Pancreas (tissue), 10 donors: ENCODE measurements around the gene HDAC2. TPM values are rescaled to one million over a fixed set of nuclear protein-coding genes. Genes with fewer than 3 reads are reported as not detected.
"Not testable (repeated sequence)": the region's sequence is repeated elsewhere in the genome, so short reads cannot be mapped to it uniquely, and the experiment has no call there.

ENCODE experiments used
- ATAC-seq, 4 donors: fragments of 200-7000 bp; cut with Tn5 transposase; one replicate each; pipeline versions ENCODE4 v1.8.0 to v1.9.1; 2020; ENCODE audit warnings: mild to moderate bottlenecking in 4 of 4, moderate library complexity in 4 of 4
- DNase-seq, 6 donors: peaks; one replicate each; pipeline ENCODE4 v3.0.0-alpha.2; 2020
- FAIRE-seq: peaks from 2 replicates; lab custom pipeline; 2012; peaks lifted over from hg19 to GRCh38; lab: Jason Lieb, UNC
- H3K27ac ChIP-seq, 4 donors: fragments of 200-600 bp; sonication (generic); 1 replicate in 3 of 4; 2 replicates in 1 of 4; pipeline versions ENCODE4 v1.5.0 to v1.8.0; 2020
- H3K27me3 ChIP-seq, 4 donors: fragments of 200-600 bp; one replicate each; pipeline ENCODE4 v1.8.0; 2021
- H3K36me3 ChIP-seq, 3 donors: fragments of 200-600 bp; sonication (generic) in 1 of 3; one replicate each; pipeline versions ENCODE4 v1.5.0 to v1.8.0; 2020 to 2021
- H3K4me1 ChIP-seq, 3 donors: fragments of 200-600 bp; one replicate each; pipeline ENCODE4 v1.8.0; 2021
- H3K4me3 ChIP-seq, 4 donors: fragments of 200-600 bp; sonication (generic) in 2 of 4; one replicate each; pipeline versions ENCODE4 v1.5.0 to v1.8.0; 2020 to 2021
- H3K9me3 ChIP-seq, 4 donors: fragments of 200-600 bp; one replicate each; pipeline ENCODE4 v1.8.0; 2021
- CTCF ChIP-seq, 4 donors: fragments of 200-600 bp; sonication (generic) in 3 of 4; IDR thresholded peaks; one replicate each; pipeline versions ENCODE4 v1.5.0 to v1.8.0; 2021; ENCODE audit warnings: antibody characterized with exemption in 4 of 4
- whole genome bisulfite sequencing, 2 donors: extraction: QIAGEN DNeasy Blood & Tissue Kit; methylation state at CpG; one replicate each; pipeline ENCODE4 v1.1.7; 2013; 5-methylcytosine and 5-hydroxymethylcytosine counted together
- intact Hi-C, 3 donors: fragments of 100-400 bp; cut with DNase I; formaldehyde crosslinking; loops; one replicate each; pipeline versions ENCODE4 v1.11.1 to v1.14.2; 2022
- polyA plus RNA-seq, 2 donors: library from polyadenylated mRNA; stranded (reverse); fragments of 200-250 nt; gene quantifications; one replicate each; pipeline ENCODE4 v1.2.3, GENCODE V29; 2013
- total RNA-seq, 6 donors: library from RNA; stranded (reverse); fragmentation: NEBNext Ultra II Directional in 4 of 6; extraction: Animal tissue kit (Norgen Biotek cat#: 25700) in 4 of 6; gene quantifications; one replicate each; pipeline versions ENCODE4 v1.2.1 to v1.2.4, GENCODE V29; 2021 to 2023
- donor health status: healthy with polysubstance abuse.
- donor health status: DM: no; HTN: no; CAD: no; lungs with moderate emphysema.
- donor health status: DM: no; HTN: no; CAD: no.
- donor health status: control.
- donor health status: control.
- donor health status: Bipolar disorder and iron deficiency.
- donor health status: DM: yes; HTN: yes; CAD: no.
- donor health status: DM: no; HTN: no; CAD: no.
- donor health status: DM: no; HTN: no; CAD: no.
- donor health status: DM: yes; HTN: yes; CAD: no.

Gene HDAC2
- total and polyA plus RNA-seq, 8 donors, result 23.6 to 48.9 (median 32.2) TPM

DNA sequence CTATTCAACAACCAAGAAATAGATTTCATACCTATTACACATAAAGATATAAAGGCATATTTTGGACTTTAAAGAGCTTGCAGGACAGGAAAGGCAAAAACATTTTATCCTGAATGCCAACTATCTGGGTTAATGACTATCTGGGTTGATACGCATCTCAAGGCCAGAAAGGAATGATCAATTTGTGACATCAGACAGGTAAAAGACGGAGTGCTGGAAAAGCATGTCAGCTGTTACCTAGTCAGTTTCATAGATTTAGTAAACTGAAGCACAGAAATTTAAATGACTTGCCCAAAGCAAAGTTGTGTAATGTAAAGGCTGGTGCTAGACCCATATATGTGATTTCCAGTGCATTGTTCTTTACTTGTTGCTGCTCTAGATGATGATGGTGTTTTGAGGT lies 36.8 kb downstream of the HDAC2 start:
- no peak for TF ChIP-seq CTCF (IDR thresholded peaks at IDR 0.05)
- no peaks in the 10 kb centered on the region for H3K36me3 ChIP-seq
- intact Hi-C loops, result no loop called here
- DNase-seq (no peak), ATAC-seq (no peak), FAIRE-seq (no peak)
- H3K9me3 ChIP-seq, result no peaks in the 10 kb centered on the region
- H3K27ac ChIP-seq, result no peak overlapping the region
- 41 to 45% methylated on average over 2 of the region's 2 CpGs for WGBS, 2 donors
- no peak overlapping the region for H3K4me3 ChIP-seq
- H3K27me3 ChIP-seq, result no peaks in the 10 kb centered on the region
- H3K4me1 ChIP-seq, result no peaks in the 10 kb centered on the region

DNA sequence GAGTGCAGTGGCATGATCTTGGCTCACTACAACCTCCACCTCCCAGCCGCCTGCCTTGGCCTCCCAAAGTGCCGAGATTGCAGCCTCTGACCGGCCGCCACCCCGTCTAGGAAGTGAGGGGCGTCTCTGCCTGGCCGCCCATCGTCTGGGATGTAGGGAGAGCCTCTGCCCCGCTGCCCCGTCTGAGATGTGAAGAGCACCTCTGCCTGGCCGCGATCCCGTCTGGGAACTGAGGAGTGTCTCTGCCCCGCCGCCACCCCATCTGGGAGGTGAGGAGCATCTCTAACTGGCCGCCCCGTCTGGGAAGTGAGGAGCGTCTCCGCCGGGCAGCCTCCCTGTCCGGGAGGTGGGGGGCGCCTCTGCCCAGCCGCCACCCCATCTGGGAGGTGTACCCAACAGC lies 39.0 kb downstream of the HDAC2 start:
- H3K4me3 ChIP-seq, FAIRE-seq, H3K9me3 ChIP-seq, H3K27me3 ChIP-seq, intact Hi-C loops, H3K4me1 ChIP-seq, H3K27ac ChIP-seq, ATAC-seq, H3K36me3 ChIP-seq: not testable (repeated sequence)
- peak in 1 of 6 donors; percentile 58 for DNase-seq
- 92 to 93% methylated on average over 23 of the region's 23 CpGs for WGBS, 2 donors

GRCh38 chr6:113930183-113930582 lies 40.8 kb downstream of the HDAC2 start:
- DNase-seq, result no peak
- H3K4me1 ChIP-seq, result no peaks in the 10 kb centered on the region
- TF ChIP-seq CTCF (IDR thresholded peaks at IDR 0.05), result no peak
- H3K9me3 ChIP-seq, result no peaks in the 10 kb centered on the region
- no peak overlapping the region for H3K4me3 ChIP-seq
- no peak for ATAC-seq
- intact Hi-C loops, result no loop called here
- no peaks in the 10 kb centered on the region for H3K36me3 ChIP-seq
- H3K27me3 ChIP-seq, result no peaks in the 10 kb centered on the region
- no peak for FAIRE-seq
- H3K27ac ChIP-seq, result no peak overlapping the region

DNA sequence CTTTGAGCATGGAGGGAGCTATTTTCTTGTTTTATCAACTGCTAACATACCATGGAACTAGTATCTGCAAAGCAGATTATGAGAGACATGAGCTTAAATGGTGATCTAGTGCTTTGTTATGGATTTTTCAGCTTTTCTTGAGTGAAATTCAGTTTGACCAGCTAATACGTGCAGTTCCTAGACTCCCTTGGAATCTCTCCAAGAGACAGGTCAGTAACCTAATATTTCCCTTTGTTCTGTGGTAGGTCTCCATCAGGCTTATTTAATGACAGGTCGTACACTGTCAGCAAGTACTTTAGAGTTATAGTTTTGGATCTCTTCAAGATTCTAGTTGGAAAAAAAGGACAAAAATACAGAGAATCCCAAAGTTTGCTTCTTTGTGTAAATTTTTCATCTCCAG lies 43.9 kb downstream of the HDAC2 start:
- no peaks in the 10 kb centered on the region for H3K4me1 ChIP-seq
- 32 to 42% methylated on average over 2 of the region's 2 CpGs for WGBS, 2 donors
- ATAC-seq (no peak), FAIRE-seq (no peak), DNase-seq (no peak)
- intact Hi-C loops, result no loop called here
- no peak for TF ChIP-seq CTCF (IDR thresholded peaks at IDR 0.05)
- no peaks in the 10 kb centered on the region for H3K36me3 ChIP-seq
- H3K9me3 ChIP-seq, result no peaks in the 10 kb centered on the region
- no peaks in the 10 kb centered on the region for H3K27me3 ChIP-seq
- no peak overlapping the region for H3K27ac ChIP-seq
- H3K4me3 ChIP-seq, result no peak overlapping the region

DNA sequence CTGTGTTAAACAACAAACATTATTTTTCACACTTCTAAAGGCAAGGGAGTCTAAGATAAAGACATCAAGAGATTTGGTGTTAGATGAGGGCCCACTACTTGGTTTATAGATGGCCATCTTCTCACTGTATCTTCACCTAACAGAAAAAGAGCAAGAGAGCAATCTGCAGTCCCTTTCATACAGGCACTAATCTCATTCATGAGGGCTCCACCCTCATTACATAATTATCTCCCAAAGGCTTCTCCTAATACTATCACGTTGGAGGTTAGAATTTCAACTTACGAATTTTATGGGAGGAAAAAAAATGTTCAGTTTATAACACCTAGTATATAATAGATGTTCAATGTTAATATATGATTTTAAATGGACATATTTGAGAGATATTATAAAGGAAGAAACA lies 45.6 kb downstream of the HDAC2 start:
- no peak for ATAC-seq
- no peak for TF ChIP-seq CTCF (IDR thresholded peaks at IDR 0.05)
- no peaks in the 10 kb centered on the region for H3K9me3 ChIP-seq
- no peak for FAIRE-seq
- DNase-seq, result no peak
- no peak overlapping the region for H3K4me3 ChIP-seq
- H3K4me1 ChIP-seq, result no peaks in the 10 kb centered on the region
- H3K27me3 ChIP-seq, result no peaks in the 10 kb centered on the region
- 41 to 47% methylated on average over 2 of the region's 2 CpGs for WGBS, 2 donors
- H3K27ac ChIP-seq, result no peak overlapping the region
- no peaks in the 10 kb centered on the region for H3K36me3 ChIP-seq
- intact Hi-C loops, result no loop called here

GRCh38 chr6:113924312-113924723 lies 46.6 kb downstream of the HDAC2 start:
- no peaks in the 10 kb centered on the region for H3K27me3 ChIP-seq
- no peak for ATAC-seq
- intact Hi-C loops, result no loop called here
- H3K4me3 ChIP-seq, result no peak overlapping the region
- no peak for TF ChIP-seq CTCF (IDR thresholded peaks at IDR 0.05)
- H3K9me3 ChIP-seq, result no peaks in the 10 kb centered on the region
- H3K27ac ChIP-seq, result no peak overlapping the region
- no peak for FAIRE-seq
- no peak for DNase-seq
- no peaks in the 10 kb centered on the region for H3K4me1 ChIP-seq
- H3K36me3 ChIP-seq, result no peaks in the 10 kb centered on the region
